VCaP (cell line): ENCODE measurements around the gene P2RX6.
"Not testable (repeated sequence)": the region's sequence is repeated elsewhere in the genome, so short reads cannot be mapped to it uniquely, and the experiment has no call there.

ENCODE experiments used
- H3K27ac ChIP-seq: fragments of 450-650 bp; 2 replicates; pipeline ENCODE4 v1.5.1; 2017
- CTCF ChIP-seq: fragments of 450-650 bp; conservative IDR thresholded peaks from 2 replicates; pipeline ENCODE4 v1.5.1; 2017; ENCODE audit warnings: mild to moderate bottlenecking, moderate library complexity

P2RX6 gene

GRCh38 chr22:20998411-20999336, 16.3 kb upstream of the P2RX6 start:
- no peak for TF ChIP-seq CTCF
- H3K27ac ChIP-seq: no peak overlapping the region

- TF ChIP-seq CTCF: no peak
- peak overlapping the region; percentile 99 for H3K27ac ChIP-seq
Measured at GRCh38 chr22:20999350-21000206, 15.4 kb upstream of the P2RX6 start.

- H3K27ac ChIP-seq: peak overlapping the region; percentile 99
- TF ChIP-seq CTCF: no peak
Measured at GRCh38 chr22:21000207-21000986, 14.6 kb upstream of the P2RX6 start.

- peak overlapping the region; percentile 99 for H3K27ac ChIP-seq
- no peak for TF ChIP-seq CTCF
Measured at GRCh38 chr22:21000987-21001600, 13.9 kb upstream of the P2RX6 start.

- TF ChIP-seq CTCF: no peak
- peak within 1 kb of the TSS; percentile 99 for H3K27ac ChIP-seq
Measured at GRCh38 chr22:21001601-21002325, 13.2 kb upstream of the P2RX6 start, which contains the start of gene THAP7. Gene THAP7, minus strand, starts transcription at chr22:21002118. Its CDS starts 207 bp downstream, at chr22:21001911.

GRCh38 chr22:21003782-21004181, 11.2 kb upstream of the P2RX6 start:
- TF ChIP-seq CTCF: no peak
- H3K27ac ChIP-seq: peak overlapping the region; percentile 99

GRCh38 chr22:21009208-21009607, 5.8 kb upstream of the P2RX6 start:
- H3K27ac ChIP-seq: not testable (repeated sequence)
